ENCODE measurements around the gene PRM1. TPM values are rescaled to one million over a fixed set of nuclear protein-coding genes. Genes with fewer than 3 reads are reported as not detected.
"Not testable (repeated sequence)": the region's sequence is repeated elsewhere in the genome, so short reads cannot be mapped to it uniquely, and the experiment has no call there.

PRM1 gene
- total RNA-seq, 1 experiment from 2014 or later, result not detected

DNA sequence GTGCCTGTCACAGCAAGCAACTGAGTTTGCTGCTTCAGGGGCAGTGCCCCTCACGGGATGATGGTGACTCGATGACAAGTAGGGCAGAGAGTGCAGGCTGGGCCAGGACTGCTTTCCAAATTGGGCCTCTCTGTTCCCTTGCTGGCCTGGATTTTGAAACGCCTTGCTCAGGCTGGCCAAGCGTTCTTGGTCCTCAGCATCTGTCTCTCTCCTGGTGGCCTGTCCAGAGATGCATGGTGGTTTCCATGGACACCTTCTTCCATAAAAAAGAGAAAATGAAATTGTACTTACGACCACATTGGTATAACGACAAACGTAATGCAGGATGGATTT is 19.4 kb upstream of the PRM1 start:
- no peaks in the 10 kb centered on the region for H3K9me3 ChIP-seq
- H3K36me3 ChIP-seq (ENCODE audit: control insufficient read depth, insufficient read depth, low read length), result no peaks in the 10 kb centered on the region
- BruUV-seq (replicated peaks), result no TSS peak
- Mint-ChIP-seq H3K27me3 (ENCODE audit: insufficient read depth, unreplicated experiment) (no peaks in the 10 kb centered on the region), H3K27ac (ENCODE audit: unreplicated experiment) (no peak overlapping the region), H3K4me1 (ENCODE audit: low read depth, unreplicated experiment) (no peaks in the 10 kb centered on the region), H3K36me3 (ENCODE audit: insufficient read depth, unreplicated experiment) (no peaks in the 10 kb centered on the region), H3K4me3 (ENCODE audit: unreplicated experiment) (no peak overlapping the region), H3K9me3 (ENCODE audit: unreplicated experiment) (no peaks in the 10 kb centered on the region)
- peaks cover 13% of the 10 kb centered on the region for H3K4me1 ChIP-seq
- ChIA-PET CTCF (no interaction called here), POLR2A (no interaction called here)
- intact Hi-C loops (cut with micrococcal nuclease; ENCODE audit: unreplicated experiment), result no loop called here
- H3K27me3 ChIP-seq (replicated peaks; ENCODE audit: control insufficient read depth, insufficient read depth, low read length), result no peaks in the 10 kb centered on the region
- H3K4me3 ChIP-seq (ENCODE audit: low read depth, low read length), result no peak overlapping the region
- TF ChIP-seq, protein P1, sequence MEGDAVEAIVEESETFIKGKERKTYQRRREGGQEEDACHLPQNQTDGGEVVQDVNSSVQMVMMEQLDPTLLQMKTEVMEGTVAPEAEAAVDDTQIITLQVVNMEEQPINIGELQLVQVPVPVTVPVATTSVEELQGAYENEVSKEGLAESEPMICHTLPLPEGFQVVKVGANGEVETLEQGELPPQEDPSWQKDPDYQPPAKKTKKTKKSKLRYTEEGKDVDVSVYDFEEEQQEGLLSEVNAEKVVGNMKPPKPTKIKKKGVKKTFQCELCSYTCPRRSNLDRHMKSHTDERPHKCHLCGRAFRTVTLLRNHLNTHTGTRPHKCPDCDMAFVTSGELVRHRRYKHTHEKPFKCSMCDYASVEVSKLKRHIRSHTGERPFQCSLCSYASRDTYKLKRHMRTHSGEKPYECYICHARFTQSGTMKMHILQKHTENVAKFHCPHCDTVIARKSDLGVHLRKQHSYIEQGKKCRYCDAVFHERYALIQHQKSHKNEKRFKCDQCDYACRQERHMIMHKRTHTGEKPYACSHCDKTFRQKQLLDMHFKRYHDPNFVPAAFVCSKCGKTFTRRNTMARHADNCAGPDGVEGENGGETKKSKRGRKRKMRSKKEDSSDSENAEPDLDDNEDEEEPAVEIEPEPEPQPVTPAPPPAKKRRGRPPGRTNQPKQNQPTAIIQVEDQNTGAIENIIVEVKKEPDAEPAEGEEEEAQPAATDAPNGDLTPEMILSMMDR (IDR thresholded peaks at IDR 0.05; ENCODE audit: insufficient read depth in 1 of 2, low read depth in 1 of 2, low read length in 1 of 2, severe bottlenecking in 1 of 2, unreplicated experiment in 1 of 2), result no peak
- no peak for DNase-seq

DNA sequence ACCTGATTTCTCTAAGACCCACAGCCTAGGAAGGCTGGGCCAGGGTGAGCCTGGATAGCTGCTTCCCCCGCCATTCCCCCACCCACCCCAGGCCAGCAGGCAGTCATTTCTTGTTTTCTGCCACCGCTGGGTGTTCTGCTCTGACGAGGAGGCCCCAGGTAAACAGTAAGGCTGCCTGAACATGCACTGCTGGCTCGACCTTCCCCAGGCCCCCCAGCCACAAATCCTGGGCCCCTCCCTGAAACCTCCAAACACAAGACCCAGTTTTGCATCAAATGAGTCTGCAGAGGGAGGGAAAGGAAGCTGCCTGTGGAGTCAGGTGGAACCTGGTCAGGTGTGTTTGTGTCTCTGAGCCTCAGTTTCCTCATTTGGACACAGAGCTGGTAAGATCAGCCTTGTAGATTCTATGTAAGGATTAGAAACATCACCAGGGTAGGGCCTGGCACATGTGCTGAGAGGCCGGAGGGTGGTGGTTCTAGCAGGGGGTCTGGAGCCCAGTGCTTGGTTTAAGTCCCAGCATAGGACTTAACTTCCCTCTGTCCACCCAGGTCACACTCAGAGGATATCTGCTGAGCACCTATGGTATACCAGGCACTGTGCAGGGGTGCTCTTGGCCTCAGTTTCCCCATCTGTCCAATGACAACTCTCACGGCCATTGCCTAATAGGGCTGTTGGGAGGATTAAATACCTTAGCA is 18.9 kb upstream of the PRM1 start:
- H3K36me3 ChIP-seq (ENCODE audit: control insufficient read depth, insufficient read depth, low read length), result no peaks in the 10 kb centered on the region
- no peak overlapping the region for H3K27ac Mint-ChIP-seq (ENCODE audit: unreplicated experiment)
- ChIA-PET POLR2A (no interaction called here), CTCF (no interaction called here)
- H3K9me3 Mint-ChIP-seq (ENCODE audit: unreplicated experiment), result no peaks in the 10 kb centered on the region
- H3K36me3 Mint-ChIP-seq (ENCODE audit: insufficient read depth, unreplicated experiment), result no peaks in the 10 kb centered on the region
- no peak for DNase-seq
- no peaks in the 10 kb centered on the region for H3K4me1 Mint-ChIP-seq (ENCODE audit: low read depth, unreplicated experiment)
- no peaks in the 10 kb centered on the region for H3K27me3 ChIP-seq (replicated peaks; ENCODE audit: control insufficient read depth, insufficient read depth, low read length)
- no peak overlapping the region for H3K4me3 ChIP-seq (ENCODE audit: low read depth, low read length)
- H3K27me3 Mint-ChIP-seq (ENCODE audit: insufficient read depth, unreplicated experiment), result no peaks in the 10 kb centered on the region
- BruUV-seq (replicated peaks), result no TSS peak
- H3K4me1 ChIP-seq, result peaks cover 13% of the 10 kb centered on the region
- H3K4me3 Mint-ChIP-seq (ENCODE audit: unreplicated experiment), result no peak overlapping the region
- TF ChIP-seq, protein P1 (IDR thresholded peaks at IDR 0.05; ENCODE audit: insufficient read depth in 1 of 2, low read depth in 1 of 2, low read length in 1 of 2, severe bottlenecking in 1 of 2, unreplicated experiment in 1 of 2), result no peak
- intact Hi-C loops (cut with micrococcal nuclease; ENCODE audit: unreplicated experiment), result no loop called here
- no peaks in the 10 kb centered on the region for H3K9me3 ChIP-seq

GRCh38 chr16:11298950-11299547 is 17.9 kb upstream of the PRM1 start:
- peaks cover 13% of the 10 kb centered on the region for H3K4me1 ChIP-seq
- H3K4me3 Mint-ChIP-seq (ENCODE audit: unreplicated experiment); H3K27me3 ChIP-seq (replicated peaks; ENCODE audit: control insufficient read depth, insufficient read depth, low read length); DNase-seq; BruUV-seq (replicated peaks); H3K36me3 Mint-ChIP-seq (ENCODE audit: insufficient read depth, unreplicated experiment); intact Hi-C loops (cut with micrococcal nuclease; ENCODE audit: unreplicated experiment); H3K27me3 Mint-ChIP-seq (ENCODE audit: insufficient read depth, unreplicated experiment); H3K9me3 Mint-ChIP-seq (ENCODE audit: unreplicated experiment); H3K4me3 ChIP-seq (ENCODE audit: low read depth, low read length); H3K9me3 ChIP-seq; H3K27ac Mint-ChIP-seq (ENCODE audit: unreplicated experiment); H3K4me1 Mint-ChIP-seq (ENCODE audit: low read depth, unreplicated experiment); H3K36me3 ChIP-seq (ENCODE audit: control insufficient read depth, insufficient read depth, low read length): not testable (repeated sequence)
- ChIA-PET POLR2A (interaction anchor here (0.6 kb wide), 1 partner anchor 37 kb away, joined by 8 read pairs; no protein-coding TSS in a partner anchor), CTCF (interaction anchor here (1.2 kb wide), 1 partner anchor 43 kb away, joined by 5 read pairs; the partner anchor contains the start of gene SOCS1)
